COLO829 (cell line): ENCODE measurements around the gene ADCK1.
"Not testable (repeated sequence)": the region's sequence is repeated elsewhere in the genome, so short reads cannot be mapped to it uniquely, and the experiment has no call there.

Source experiments
- DNase-seq: peaks from one replicate; pipeline ENCODE4 v3.0.0; 2012; ENCODE audit warnings: low spot score

Gene ADCK1, protein sequence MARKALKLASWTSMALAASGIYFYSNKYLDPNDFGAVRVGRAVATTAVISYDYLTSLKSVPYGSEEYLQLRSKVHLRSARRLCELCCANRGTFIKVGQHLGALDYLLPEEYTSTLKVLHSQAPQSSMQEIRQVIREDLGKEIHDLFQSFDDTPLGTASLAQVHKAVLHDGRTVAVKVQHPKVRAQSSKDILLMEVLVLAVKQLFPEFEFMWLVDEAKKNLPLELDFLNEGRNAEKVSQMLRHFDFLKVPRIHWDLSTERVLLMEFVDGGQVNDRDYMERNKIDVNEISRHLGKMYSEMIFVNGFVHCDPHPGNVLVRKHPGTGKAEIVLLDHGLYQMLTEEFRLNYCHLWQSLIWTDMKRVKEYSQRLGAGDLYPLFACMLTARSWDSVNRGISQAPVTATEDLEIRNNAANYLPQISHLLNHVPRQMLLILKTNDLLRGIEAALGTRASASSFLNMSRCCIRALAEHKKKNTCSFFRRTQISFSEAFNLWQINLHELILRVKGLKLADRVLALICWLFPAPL

GRCh38 chr14:77799863-77800730, at the start of gene ADCK1:
Gene ADCK1, plus strand, starts transcription at chr14:77800109. Its CDS starts 18,870 bp downstream, at chr14:77818979.
- peak; percentile 68 for DNase-seq

- no peak for DNase-seq
These were observed 47.6 kb upstream of the ADCK1 start for GRCh38 chr14:77752266-77752665.

DNA sequence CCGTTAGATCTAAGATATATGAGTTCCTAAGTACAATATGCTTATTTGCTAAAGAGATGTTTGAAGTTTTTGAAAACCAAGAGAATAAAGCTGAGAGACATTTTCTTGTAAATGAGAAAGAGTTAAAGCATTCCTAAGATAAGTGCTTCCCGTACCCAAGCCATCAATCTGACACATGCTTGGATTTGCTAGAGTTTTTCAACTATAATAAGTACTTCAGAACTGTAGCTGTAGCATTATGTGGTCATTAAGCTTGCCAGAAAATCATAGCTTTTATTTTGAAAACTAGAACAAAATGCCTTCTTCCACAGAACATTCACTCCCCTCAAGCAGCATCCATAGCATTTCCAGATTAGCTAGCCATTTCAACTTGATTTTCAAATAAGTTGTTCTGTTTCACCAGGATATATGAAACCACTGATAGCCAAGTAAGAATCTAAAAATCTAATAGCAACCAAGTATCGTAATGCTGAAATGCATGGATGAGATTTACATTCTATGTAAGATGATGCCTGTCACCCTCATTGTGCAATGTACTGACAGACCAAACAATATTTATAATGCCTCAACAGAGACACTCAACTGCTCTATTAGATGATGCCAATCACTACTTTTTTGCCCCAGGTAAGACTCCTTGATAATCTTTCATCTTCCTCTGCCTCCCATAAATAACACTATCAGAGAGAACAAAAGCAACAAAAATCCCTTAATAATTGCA, 47.0 kb upstream of the ADCK1 start:
- DNase-seq: no peak

- peak; percentile 96 for DNase-seq
These were observed 39.3 kb upstream of the ADCK1 start, which contains the start of gene SNW1 for GRCh38 chr14:77760381-77761204. Gene SNW1, minus strand, starts transcription at chr14:77761156. Its CDS starts 29 bp downstream, at chr14:77761127.

DNA sequence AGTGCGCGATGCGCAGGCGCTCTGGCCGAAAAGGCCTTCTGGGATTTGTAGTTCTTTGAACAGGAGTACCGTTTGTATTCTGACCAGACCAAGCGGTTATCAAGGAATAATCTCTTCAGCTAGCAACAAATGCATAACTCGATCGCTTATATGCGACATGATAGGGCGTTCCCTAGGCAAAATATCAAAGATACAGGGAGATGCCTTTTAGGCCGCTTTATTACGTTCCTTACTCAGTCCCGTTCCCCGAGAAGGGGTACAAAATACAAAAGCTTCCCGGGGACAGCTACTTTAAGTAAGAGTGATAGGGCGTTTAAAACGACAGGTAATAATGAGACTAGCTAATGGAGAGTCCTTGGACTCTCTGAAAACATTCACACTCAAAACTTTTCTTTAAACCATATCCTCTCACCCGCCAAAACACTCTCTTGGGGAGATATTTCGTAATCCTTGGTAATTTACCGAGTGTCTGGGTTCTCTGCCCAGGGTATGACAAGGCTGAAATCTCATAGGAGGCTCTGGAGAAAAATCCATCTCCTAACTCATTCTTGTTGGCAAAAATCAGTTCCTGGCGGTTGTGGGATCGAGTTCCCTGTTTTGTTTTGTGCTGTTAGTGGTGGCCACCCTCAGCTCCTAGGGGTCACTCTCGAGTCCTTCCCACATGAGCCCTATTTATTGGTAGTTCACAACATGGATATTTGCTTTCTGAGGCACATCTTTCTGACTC, 38.5 kb upstream of the ADCK1 start:
- DNase-seq: peak; percentile 8

GRCh38 chr14:77763316-77763715, 36.6 kb upstream of the ADCK1 start:
- DNase-seq: no peak

DNA sequence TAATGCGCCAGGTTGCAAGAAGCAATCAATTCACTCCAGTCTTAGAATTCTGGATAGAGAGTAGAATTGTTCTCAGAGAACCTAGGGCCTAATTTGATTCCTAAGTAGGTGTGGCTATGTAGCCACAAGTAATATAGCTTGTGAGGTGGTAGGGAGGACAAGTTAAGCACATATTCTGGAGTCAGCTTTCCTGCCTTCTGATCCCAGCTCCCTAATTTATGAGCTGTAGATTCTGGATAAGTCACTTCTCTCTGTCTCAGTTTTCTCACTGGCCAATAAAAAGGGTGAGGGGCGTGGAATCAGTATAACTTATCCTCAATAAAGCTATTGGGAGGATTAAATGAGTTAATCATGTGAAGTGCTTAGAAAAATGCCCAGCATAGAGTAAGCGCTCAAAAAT, 35.9 kb upstream of the ADCK1 start:
- no peak for DNase-seq

DNA sequence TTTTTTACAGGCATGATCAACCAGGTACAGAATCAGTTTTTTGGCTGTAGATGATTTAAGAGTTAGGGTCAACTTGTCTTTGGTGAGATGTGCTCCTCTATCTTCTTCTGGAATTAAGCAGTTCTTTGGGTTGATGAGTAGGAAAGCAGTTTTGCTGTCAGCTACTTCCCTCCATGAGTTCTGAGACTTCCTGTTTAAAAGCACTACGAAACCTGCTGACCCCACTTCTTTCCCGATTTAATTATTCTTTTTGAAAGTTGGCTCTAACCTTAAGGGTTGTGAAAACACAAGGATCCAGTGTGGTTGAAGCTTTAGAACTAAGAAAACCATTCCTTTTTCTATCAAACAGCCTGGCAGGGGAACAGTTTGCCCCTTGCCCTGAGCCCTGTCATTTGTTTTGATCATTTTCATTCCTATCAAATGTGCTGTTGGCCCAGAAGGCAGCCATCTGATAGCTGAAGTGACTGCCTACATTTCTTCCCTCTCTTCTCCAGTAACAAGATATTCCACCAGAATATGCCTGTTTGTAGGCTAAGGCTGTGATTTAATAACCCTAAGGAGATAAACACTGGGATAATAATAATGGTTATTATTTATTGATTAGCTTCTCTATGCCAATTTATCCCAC, 31.4 kb upstream of the ADCK1 start:
- not testable (repeated sequence) for DNase-seq

DNA sequence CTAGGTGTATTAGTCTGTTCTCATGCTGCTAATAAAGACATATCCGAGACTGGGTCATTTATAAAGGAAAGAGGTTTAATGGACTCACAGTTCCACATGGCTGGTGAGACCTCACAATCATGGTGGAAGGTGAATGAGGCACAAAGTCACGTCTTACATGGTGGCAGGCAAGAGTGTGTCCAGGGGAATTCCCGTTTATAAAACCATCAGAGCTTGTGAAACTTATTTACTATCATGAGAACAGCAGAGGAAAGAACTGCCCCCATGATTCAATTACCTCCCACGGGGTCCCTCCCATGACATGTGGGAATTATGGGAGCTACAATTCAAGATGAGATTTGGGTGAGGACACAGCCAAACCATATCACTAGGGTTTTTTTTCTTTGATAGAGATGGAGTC, 25.9 kb upstream of the ADCK1 start:
- DNase-seq: not testable (repeated sequence)

DNA sequence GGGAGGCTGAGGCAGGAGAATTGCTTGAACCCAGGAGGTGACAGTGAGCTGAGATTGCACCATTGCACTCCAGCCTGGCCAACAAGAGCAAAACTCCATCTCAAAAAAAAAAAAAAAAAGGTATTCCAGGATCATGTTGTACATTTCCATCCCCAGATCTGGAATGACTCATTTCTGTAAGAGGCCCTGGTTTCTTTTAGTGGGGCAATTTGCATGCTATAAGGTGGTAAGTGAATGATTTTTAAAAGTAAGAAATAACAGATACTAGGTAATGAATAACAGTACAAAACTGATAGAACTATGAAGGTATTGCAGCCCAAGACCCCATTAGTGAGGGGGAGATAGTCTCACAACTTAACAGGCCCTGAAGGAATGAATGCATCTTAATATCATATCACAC, 17.7 kb upstream of the ADCK1 start:
- DNase-seq: no peak

GRCh38 chr14:77786148-77786547, 13.8 kb upstream of the ADCK1 start:
- DNase-seq: no peak

DNA sequence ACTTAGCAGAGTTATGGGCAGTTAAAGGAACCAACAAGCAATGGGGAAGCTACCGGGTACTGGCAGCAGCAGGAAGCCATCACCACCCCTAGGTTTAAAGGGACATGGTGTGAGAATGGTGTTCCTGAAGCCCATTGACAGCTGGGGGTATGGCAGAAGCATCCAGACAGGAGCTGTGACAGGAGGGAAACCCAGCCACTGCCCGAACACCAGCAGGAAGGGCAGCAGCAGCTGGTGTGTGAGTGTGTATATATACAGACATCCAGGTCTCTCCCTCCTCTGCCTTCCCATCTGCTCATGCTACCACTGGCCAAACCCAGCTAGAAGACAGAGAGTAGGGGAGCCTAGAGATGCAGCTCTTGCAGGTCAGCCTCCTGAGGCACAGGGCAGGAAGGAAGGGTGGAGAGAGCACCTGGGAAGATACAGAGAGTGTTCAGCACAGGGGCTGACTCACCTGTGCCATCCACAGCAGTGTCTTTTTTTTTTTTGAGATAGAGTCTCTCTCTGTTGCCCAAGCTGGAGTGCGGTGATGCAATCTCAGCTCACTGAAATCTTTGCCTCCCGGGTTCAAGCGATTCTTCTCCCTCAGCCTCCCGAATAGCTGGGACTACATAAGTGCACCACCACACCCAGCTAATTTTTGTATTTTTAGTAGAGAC, 9.2 kb upstream of the ADCK1 start:
- DNase-seq: no peak

- no peak for DNase-seq
These were observed 8.7 kb upstream of the ADCK1 start for GRCh38 chr14:77791225-77791600.

DNA sequence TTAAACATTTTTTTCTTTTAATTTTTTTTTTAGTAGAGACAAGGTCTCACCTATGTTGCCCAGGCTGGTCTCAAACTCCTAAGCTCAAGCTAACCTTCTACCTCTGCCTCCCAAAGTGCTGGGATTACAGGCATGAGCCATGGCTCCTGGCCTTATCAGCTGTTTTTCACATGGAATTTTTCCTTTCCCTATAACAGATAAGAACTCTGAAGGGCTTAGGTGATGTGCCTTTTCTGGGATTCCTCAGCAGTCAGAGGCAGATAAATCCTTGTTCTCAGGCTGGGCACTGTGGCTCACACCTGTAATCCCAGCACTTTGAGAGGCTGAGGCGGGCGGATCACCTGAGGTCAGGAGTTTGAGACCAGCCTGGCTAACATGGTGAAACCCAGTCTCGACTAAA, 6.7 kb upstream of the ADCK1 start:
- DNase-seq: not testable (repeated sequence)

DNA sequence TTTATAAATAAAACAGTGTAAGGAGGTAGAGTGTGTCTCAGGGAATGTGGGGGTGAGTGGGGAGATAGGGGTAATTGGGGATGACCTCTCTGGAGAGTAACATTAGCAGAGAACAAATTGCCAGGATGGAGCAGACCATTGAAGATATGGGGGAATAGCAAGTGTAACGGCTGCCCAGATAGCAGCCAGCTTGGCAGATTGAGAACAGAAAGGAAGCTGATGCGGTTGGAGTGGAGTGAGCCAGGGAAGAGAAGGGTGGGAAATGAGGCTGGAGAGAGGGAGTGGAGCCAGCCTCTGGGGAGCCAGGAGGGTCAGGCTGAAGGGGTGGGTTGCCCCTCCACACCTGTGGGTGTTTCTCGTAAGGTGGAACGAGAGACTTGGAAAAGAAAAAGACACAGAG, 5.6 kb upstream of the ADCK1 start:
- DNase-seq: no peak

DNA sequence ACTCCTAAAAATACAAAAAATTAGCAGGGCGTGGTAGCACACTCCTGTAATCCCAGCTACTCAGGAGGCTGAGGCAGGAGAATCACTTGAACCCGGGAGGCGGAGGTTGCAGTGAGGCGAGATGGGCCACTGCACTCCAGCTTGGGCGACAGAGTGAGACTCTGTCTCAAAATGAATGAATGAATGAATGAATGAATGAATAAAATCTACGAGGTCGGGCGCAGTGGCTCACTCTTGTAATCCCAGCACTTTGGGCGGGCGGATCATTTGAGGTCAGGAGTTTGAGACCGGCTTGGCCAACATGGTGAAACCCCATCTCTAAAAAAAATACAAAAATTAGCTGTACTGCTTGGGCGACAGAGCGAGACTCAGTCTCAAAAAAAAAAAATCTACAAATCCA, 453 bp upstream of the ADCK1 start:
- not testable (repeated sequence) for DNase-seq

GRCh38 chr14:77800814-77801213, 905 bp downstream of the ADCK1 start:
- DNase-seq: no peak

GRCh38 chr14:77804592-77804991, 4.7 kb downstream of the ADCK1 start:
- no peak for DNase-seq

DNA sequence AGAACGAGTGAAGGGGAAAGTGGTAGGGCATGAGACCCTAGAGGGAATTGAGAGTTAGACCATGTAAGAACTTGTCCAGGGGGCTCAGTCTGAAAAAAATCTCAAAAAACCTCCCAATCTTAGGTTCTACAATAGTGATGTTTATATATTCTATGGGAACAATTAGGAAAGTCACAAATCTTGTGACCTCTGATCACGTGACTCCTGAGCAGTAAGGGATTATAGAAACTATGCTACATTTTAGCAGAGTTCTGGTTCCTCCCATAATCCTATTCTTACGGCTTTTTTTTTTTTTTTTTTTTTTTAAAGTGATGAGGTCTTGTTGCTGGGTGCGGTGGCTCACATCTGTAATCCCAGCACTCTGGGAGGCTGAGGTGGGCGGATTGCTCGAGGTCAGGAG, 5.8 kb downstream of the ADCK1 start:
- no peak for DNase-seq

DNA sequence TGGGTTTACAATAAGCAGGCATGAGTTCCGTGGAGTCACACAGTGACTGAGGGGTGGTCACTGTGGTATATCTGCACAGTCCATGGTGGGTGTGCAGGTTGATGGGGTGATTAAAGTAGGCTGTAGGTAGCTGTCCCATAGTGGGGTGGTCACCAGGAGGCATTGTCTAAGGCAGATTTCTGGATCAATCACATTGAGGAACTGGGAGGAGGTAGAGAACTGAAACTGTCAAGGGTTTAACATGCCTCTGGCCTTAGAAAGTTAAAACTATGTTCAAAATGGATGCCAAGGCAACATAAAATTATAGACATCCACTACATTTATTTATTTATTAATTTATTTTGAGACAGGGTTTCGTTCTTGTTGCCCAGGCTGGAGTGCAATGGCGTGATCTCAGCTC, 8.3 kb downstream of the ADCK1 start:
- DNase-seq: no peak
